OCI-LY7 (cell line): ENCODE results near the gene CDC14B. TPM values are rescaled to one million over a fixed set of nuclear protein-coding genes. Genes with fewer than 3 reads are reported as not detected.

Source experiments
- BruUV-seq: library from RNA; stranded (reverse); fragments of 400-500 nt; replicated peaks from 2 replicates; lab custom pipeline; 2021; lab: Mats Ljungman, UMichigan
- CTCF ChIA-PET: fragments of 300-600 bp; sonication (Branson Sonifier 250); formaldehyde crosslinking; loops from one replicate; lab custom pipeline; 2022; ENCODE audit warnings: antibody characterized with exemption; ENCODE audit not compliant: unreplicated experiment; lab: Charles Lee
- POLR2A ChIA-PET: fragments of 300-600 bp; sonication (Branson Sonifier 250); formaldehyde crosslinking; loops from one replicate; lab custom pipeline; 2022; ENCODE audit warnings: antibody characterized with exemption; lab: Charles Lee
- DNase-seq: peaks from one replicate; pipeline ENCODE4 v3.0.0-alpha.2; 2015; ENCODE audit warnings: low spot score
- H2AFZ ChIP-seq: fragments of 200-600 bp; sonication (generic), shearing (Covaris generic); 2 replicates; pipeline ENCODE4 v1.6.1; 2014; ENCODE audit warnings: mild to moderate bottlenecking, antibody characterized with exemption, low read length, moderate library complexity
- H3K27ac ChIP-seq: fragments of 200-600 bp; sonication (generic); 2 replicates; pipeline ENCODE4 v1.5.1; 2014; ENCODE audit warnings: mixed run types, low read depth, mild to moderate bottlenecking, moderate library complexity, low read length, inconsistent platforms; ENCODE audit not compliant: poor library complexity, severe bottlenecking
- H3K36me3 ChIP-seq: fragments of 200-600 bp; sonication (generic); 2 replicates; pipeline ENCODE4 v1.6.1; 2014; ENCODE audit warnings: mild to moderate bottlenecking, antibody characterized with exemption, low read length, moderate library complexity, mixed read lengths; ENCODE audit not compliant: insufficient read depth
- H3K4me1 ChIP-seq: fragments of 200-600 bp; sonication (generic); 2 replicates; pipeline ENCODE4 v1.5.1; 2014; ENCODE audit warnings: mild to moderate bottlenecking, low read length; ENCODE audit not compliant: insufficient read depth, poor library complexity, severe bottlenecking
- H3K4me2 ChIP-seq: fragments of 200-600 bp; sonication (generic); 2 replicates; pipeline ENCODE4 v1.6.1; 2014; ENCODE audit warnings: mild to moderate bottlenecking, low read length
- H3K4me3 ChIP-seq: fragments of 200-600 bp; sonication (generic); 2 replicates; pipeline ENCODE4 v1.5.1; 2014; ENCODE audit warnings: mild to moderate bottlenecking, low read depth, low read length; ENCODE audit not compliant: poor library complexity, severe bottlenecking
- H3K79me2 ChIP-seq: fragments of 200-600 bp; sonication (generic); 2 replicates; pipeline ENCODE4 v1.6.1; 2016; ENCODE audit warnings: low read depth, mild to moderate bottlenecking, low read length, moderate library complexity, mixed read lengths; ENCODE audit not compliant: insufficient read depth
- H3K9me2 ChIP-seq: fragments of 200-600 bp; sonication (generic); 2 replicates; pipeline ENCODE4 v1.6.1; 2016; ENCODE audit warnings: mild to moderate bottlenecking, low read length, mixed read lengths; ENCODE audit not compliant: insufficient read depth
- H3K9me3 ChIP-seq: fragments of 200-600 bp; sonication (generic); 2 replicates; pipeline ENCODE4 v1.6.1; 2014; ENCODE audit warnings: mild to moderate bottlenecking, mixed run types, low read length, mixed read lengths
- H4K20me1 ChIP-seq: fragments of 200-600 bp; sonication (generic); 2 replicates; pipeline ENCODE4 v1.6.1; 2014; ENCODE audit warnings: mild to moderate bottlenecking, antibody characterized with exemption, low read length, moderate library complexity, mixed read lengths; ENCODE audit not compliant: insufficient read depth
- EZH2phosphoT487 ChIP-seq: fragments of 200-600 bp; sonication (generic); IDR thresholded peaks from 2 replicates; pipeline ENCODE4 v1.6.1; 2018; ENCODE audit warnings: low read depth, borderline replicate concordance, mild to moderate bottlenecking, mixed run types, antibody characterized with exemption, low read length, moderate library complexity, mixed read lengths
- intact Hi-C: fragments of 100-400 bp; cut with micrococcal nuclease; formaldehyde crosslinking; loops from one replicate; pipeline ENCODE4 v1.10.0; 2022; ENCODE audit not compliant: unreplicated experiment
- total RNA-seq, 2 experiments: library from RNA; depleted of rRNA in 1 of 2; stranded (reverse); fragments of >200 nt in 1 of 2; shearing (Covaris generic) in 1 of 2; gene quantifications; 2 replicates each; pipeline ENCODE4 v1.2.3, GENCODE V29; 2014 to 2022
- TF ChIP-seq, protein P1 (sequence below): fragments of 200-600 bp; sonication (generic); conservative IDR thresholded peaks from 2 replicates; pipeline ENCODE4 v1.5.1; 2014; ENCODE audit warnings: mild to moderate bottlenecking, antibody characterized with exemption, low read length, moderate library complexity, mixed read lengths

CDC14B gene
- total RNA-seq, 2 experiments from 2014 or later: 0.27 TPM; not detected in 1

DNA sequence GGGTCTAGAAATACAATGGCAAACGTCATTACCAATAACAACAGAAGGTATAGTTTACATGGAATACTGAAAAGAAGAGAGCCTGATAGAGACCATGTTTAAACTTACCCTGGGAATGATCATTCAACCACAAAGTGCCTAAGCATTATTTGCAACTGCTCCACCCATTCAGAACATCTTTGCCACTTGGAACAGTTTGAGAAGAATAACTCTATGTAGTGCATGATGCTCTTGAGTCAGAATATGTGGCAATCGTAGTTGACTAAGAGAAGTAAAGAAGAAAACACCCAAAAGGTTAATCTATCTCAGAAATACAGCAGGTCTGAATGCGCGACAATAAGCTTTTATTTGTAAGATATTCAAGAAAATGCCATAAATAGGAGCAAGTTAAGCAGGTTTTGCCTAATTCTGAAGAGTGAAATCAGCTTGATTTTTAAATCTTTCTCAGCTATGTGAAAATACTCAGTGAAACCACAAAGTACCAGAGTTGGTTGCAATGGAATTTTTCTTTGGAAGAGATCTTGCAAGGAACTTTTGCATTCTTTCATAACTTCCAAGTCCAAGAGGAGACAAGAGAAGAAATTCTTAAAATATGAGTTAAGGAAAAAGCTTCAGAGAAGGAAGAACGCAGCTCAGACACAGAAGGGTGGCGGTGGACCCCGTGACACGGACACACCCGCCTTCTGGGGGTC, 105.4 kb downstream of the CDC14B start:
- no peak for DNase-seq
- no peaks in the 10 kb centered on the region for H3K79me2 ChIP-seq
- no peak overlapping the region for H2AFZ ChIP-seq
- no peak overlapping the region for H3K4me2 ChIP-seq
- TF ChIP-seq EZH2phosphoT487: no peak
- TF ChIP-seq, protein P1, sequence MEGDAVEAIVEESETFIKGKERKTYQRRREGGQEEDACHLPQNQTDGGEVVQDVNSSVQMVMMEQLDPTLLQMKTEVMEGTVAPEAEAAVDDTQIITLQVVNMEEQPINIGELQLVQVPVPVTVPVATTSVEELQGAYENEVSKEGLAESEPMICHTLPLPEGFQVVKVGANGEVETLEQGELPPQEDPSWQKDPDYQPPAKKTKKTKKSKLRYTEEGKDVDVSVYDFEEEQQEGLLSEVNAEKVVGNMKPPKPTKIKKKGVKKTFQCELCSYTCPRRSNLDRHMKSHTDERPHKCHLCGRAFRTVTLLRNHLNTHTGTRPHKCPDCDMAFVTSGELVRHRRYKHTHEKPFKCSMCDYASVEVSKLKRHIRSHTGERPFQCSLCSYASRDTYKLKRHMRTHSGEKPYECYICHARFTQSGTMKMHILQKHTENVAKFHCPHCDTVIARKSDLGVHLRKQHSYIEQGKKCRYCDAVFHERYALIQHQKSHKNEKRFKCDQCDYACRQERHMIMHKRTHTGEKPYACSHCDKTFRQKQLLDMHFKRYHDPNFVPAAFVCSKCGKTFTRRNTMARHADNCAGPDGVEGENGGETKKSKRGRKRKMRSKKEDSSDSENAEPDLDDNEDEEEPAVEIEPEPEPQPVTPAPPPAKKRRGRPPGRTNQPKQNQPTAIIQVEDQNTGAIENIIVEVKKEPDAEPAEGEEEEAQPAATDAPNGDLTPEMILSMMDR: no peak
- H3K4me1 ChIP-seq: no peaks in the 10 kb centered on the region
- H4K20me1 ChIP-seq: no peaks in the 10 kb centered on the region
- no peaks in the 10 kb centered on the region for H3K9me2 ChIP-seq
- CTCF ChIA-PET: no interaction called here
- no peaks in the 10 kb centered on the region for H3K9me3 ChIP-seq
- no peaks in the 10 kb centered on the region for H3K36me3 ChIP-seq
- H3K4me3 ChIP-seq: no peak overlapping the region
- intact Hi-C loops: no loop called here
- BruUV-seq: no TSS peak
- H3K27ac ChIP-seq: no peak overlapping the region
- POLR2A ChIA-PET: interaction anchor here (0.6 kb wide), 1 partner anchor 125 kb away, joined by 3 read pairs; no protein-coding TSS in a partner anchor

GRCh38 chr9:96513622-96514021, 106.0 kb downstream of the CDC14B start:
- intact Hi-C loops: no loop called here
- Histone ChIP-seq H3K9me2 (no peaks in the 10 kb centered on the region), H2AFZ (no peak overlapping the region), H3K27ac (no peak overlapping the region), H3K36me3 (no peaks in the 10 kb centered on the region), H3K4me2 (no peak overlapping the region), H3K79me2 (no peaks in the 10 kb centered on the region), H3K9me3 (no peaks in the 10 kb centered on the region), H3K4me1 (no peaks in the 10 kb centered on the region), H4K20me1 (no peaks in the 10 kb centered on the region), H3K4me3 (no peak overlapping the region)
- DNase-seq: no peak
- no peak for TF ChIP-seq EZH2phosphoT487
- TF ChIP-seq, protein P1: no peak
- ChIA-PET CTCF (no interaction called here), POLR2A (no interaction called here)
- no TSS peak for BruUV-seq

DNA sequence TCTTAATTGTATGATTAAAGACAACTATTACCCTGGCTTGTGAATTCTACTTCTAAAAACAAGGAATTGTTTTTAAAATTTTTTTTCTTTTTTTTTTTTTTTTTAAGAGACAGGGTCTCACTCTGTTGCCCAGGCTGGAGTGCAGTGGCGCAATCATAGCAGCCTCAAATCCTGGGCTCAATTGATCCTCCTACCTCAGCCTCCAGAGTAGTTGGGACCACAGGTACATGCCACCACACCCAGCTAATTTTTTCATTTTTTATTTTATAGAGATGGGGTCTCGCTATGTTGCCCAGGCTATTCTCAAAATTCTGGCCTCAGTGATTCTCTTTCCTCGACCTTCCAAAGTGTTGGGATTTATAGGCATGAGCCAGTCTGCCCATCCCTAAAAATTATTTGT, 107.4 kb downstream of the CDC14B start:
- Histone ChIP-seq H3K9me3 (no peaks in the 10 kb centered on the region), H3K4me1 (no peaks in the 10 kb centered on the region), H3K9me2 (no peaks in the 10 kb centered on the region), H3K27ac (no peak overlapping the region), H4K20me1 (no peaks in the 10 kb centered on the region), H3K4me3 (no peak overlapping the region), H3K4me2 (no peak overlapping the region), H2AFZ (no peak overlapping the region), H3K79me2 (no peaks in the 10 kb centered on the region), H3K36me3 (no peaks in the 10 kb centered on the region)
- TF ChIP-seq, protein P1: no peak
- no peak for TF ChIP-seq EZH2phosphoT487
- no TSS peak for BruUV-seq
- ChIA-PET CTCF (no interaction called here), POLR2A (no interaction called here)
- intact Hi-C loops: no loop called here
- no peak for DNase-seq
